ENCODE results near the gene RGS6. TPM values are rescaled to one million over a fixed set of nuclear protein-coding genes. Genes with fewer than 3 reads are reported as not detected.

RGS6 gene
- total RNA-seq, 1 experiment from 2014 or later, result not detected

- TF ChIP-seq CTCF (IDR thresholded peaks at IDR 0.05; ENCODE audit: unreplicated experiment), result no peak
- CTCF ChIA-PET, result no interaction called here
- Mint-ChIP-seq H3K36me3 (ENCODE audit: insufficient read depth, unreplicated experiment) (no peaks in the 10 kb centered on the region), H3K9me3 (ENCODE audit: low read depth, unreplicated experiment) (no peaks in the 10 kb centered on the region), H3K27me3 (ENCODE audit: unreplicated experiment) (peaks cover 23% of the 10 kb centered on the region), H3K27ac (ENCODE audit: unreplicated experiment) (no peak overlapping the region), H3K4me3 (ENCODE audit: low read depth, unreplicated experiment) (no peak overlapping the region), H3K4me1 (ENCODE audit: low read depth, unreplicated experiment) (peaks cover 13% of the 10 kb centered on the region)
- DNase-seq, result no peak
- no TSS peak for BruUV-seq (replicated peaks)
- intact Hi-C loops (cut with micrococcal nuclease; ENCODE audit: unreplicated experiment), result no loop called here
Observed at GRCh38 chr14:72608391-72609204, 676.4 kb downstream of the RGS6 start.

- Mint-ChIP-seq H3K27ac (ENCODE audit: unreplicated experiment) (no peak overlapping the region), H3K27me3 (ENCODE audit: unreplicated experiment) (peaks cover 16% of the 10 kb centered on the region)
Observed at GRCh38 chr14:72609205-72609916, 677.1 kb downstream of the RGS6 start.

GRCh38 chr14:72610096-72610830, 678.0 kb downstream of the RGS6 start:
- no peak overlapping the region for H3K27ac Mint-ChIP-seq (ENCODE audit: unreplicated experiment)
- H3K9me3 Mint-ChIP-seq (ENCODE audit: low read depth, unreplicated experiment), result no peaks in the 10 kb centered on the region
- DNase-seq, result no peak
- no TSS peak for BruUV-seq (replicated peaks)
- CTCF ChIA-PET, result interaction anchor here (0.6 kb wide), 1 partner anchor 243 kb away, joined by 3 read pairs; no protein-coding TSS in a partner anchor
- peaks cover 13% of the 10 kb centered on the region for H3K4me1 Mint-ChIP-seq (ENCODE audit: low read depth, unreplicated experiment)
- no peak for TF ChIP-seq CTCF (IDR thresholded peaks at IDR 0.05; ENCODE audit: unreplicated experiment)
- intact Hi-C loops (cut with micrococcal nuclease; ENCODE audit: unreplicated experiment), result no loop called here
- no peak overlapping the region for H3K4me3 Mint-ChIP-seq (ENCODE audit: low read depth, unreplicated experiment)
- H3K27me3 Mint-ChIP-seq (ENCODE audit: unreplicated experiment), result peaks cover 9% of the 10 kb centered on the region
- H3K36me3 Mint-ChIP-seq (ENCODE audit: insufficient read depth, unreplicated experiment), result no peaks in the 10 kb centered on the region

More at GRCh38 chr14:72609205-72609916, 677.1 kb downstream of the RGS6 start:
- intact Hi-C loops (cut with micrococcal nuclease; ENCODE audit: unreplicated experiment), result no loop called here
- H3K36me3 Mint-ChIP-seq (ENCODE audit: insufficient read depth, unreplicated experiment), result no peaks in the 10 kb centered on the region
- H3K4me1 Mint-ChIP-seq (ENCODE audit: low read depth, unreplicated experiment), result peaks cover 13% of the 10 kb centered on the region
- no peak for TF ChIP-seq CTCF (IDR thresholded peaks at IDR 0.05; ENCODE audit: unreplicated experiment)
- no peak overlapping the region for H3K4me3 Mint-ChIP-seq (ENCODE audit: low read depth, unreplicated experiment)
- CTCF ChIA-PET, result no interaction called here
- no peaks in the 10 kb centered on the region for H3K9me3 Mint-ChIP-seq (ENCODE audit: low read depth, unreplicated experiment)
- no peak for DNase-seq
- BruUV-seq (replicated peaks), result no TSS peak

GRCh38 chr14:72610831-72611200, 678.6 kb downstream of the RGS6 start:
- intact Hi-C loops (cut with micrococcal nuclease; ENCODE audit: unreplicated experiment), result no loop called here
- no TSS peak for BruUV-seq (replicated peaks)
- H3K27me3 Mint-ChIP-seq (ENCODE audit: unreplicated experiment), result peaks cover 12% of the 10 kb centered on the region
- CTCF ChIA-PET, result interaction anchor here (0.6 kb wide), 1 partner anchor 243 kb away, joined by 3 read pairs; no protein-coding TSS in a partner anchor
- no peak overlapping the region for H3K4me3 Mint-ChIP-seq (ENCODE audit: low read depth, unreplicated experiment)
- DNase-seq, result no peak
- H3K9me3 Mint-ChIP-seq (ENCODE audit: low read depth, unreplicated experiment), result no peaks in the 10 kb centered on the region
- TF ChIP-seq CTCF (IDR thresholded peaks at IDR 0.05; ENCODE audit: unreplicated experiment), result no peak
- no peak overlapping the region for H3K27ac Mint-ChIP-seq (ENCODE audit: unreplicated experiment)
- H3K4me1 Mint-ChIP-seq (ENCODE audit: low read depth, unreplicated experiment), result peaks cover 13% of the 10 kb centered on the region
- H3K36me3 Mint-ChIP-seq (ENCODE audit: insufficient read depth, unreplicated experiment), result no peaks in the 10 kb centered on the region
